Endothelial cell of hepatic sinusoid (primary cell): ENCODE data around the gene MYL6.

Source experiments
- in situ Hi-C: cut with HindIII; loops from 2 replicates; pipeline ENCODE4 v1.10.0; 2017; ENCODE audit warnings: low sequenced_read_pairs

The MYL6 gene

DNA sequence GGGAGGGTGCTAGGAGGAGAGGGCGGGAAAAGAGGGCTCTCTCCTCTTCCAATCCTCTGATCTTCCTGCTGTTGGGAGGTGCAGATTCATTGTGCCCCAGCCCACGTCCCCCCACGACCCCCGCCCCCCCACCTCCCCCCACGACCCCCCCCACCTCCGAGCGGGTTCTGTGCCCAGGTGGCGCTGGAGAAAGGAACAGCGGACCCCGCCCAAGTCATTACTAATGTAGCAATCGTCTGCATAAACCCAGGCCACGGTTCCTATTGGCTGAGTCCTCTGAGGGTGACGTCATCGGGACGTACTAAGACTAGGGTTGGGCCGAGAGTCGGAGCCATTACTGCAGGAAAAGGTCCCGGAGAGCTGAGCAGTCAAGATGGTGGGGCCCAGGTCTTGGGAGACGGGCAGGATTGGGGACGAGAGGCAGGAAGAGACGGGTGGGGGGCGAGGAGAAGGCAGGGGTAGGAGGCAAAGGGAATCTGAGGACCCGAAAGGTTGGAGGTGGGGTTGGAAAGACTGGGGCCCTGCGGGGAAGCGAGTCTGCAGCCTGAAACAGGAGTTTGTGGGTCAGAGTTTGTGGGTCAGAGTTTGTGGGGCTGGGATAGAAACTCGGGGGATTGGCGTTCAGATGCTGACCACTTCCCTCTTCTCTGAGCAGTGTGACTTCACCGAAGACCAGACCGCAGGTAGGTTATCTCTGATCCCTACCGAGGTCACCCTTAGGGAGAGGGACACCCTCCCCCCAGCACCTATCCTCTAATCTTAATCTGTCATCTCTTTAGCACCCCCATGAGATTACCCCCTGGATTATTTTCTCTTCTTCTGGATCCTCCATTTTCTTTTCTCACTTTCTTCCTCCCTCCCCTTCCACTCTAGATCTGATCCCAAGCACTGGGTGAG is at the start of gene MYL6:
Gene MYL6 (plus strand): TSS at position 331 of the 897 bp plus-strand sequence. CDS start 43 bp downstream, at position 374.
- in situ Hi-C loops = no loop called here

DNA sequence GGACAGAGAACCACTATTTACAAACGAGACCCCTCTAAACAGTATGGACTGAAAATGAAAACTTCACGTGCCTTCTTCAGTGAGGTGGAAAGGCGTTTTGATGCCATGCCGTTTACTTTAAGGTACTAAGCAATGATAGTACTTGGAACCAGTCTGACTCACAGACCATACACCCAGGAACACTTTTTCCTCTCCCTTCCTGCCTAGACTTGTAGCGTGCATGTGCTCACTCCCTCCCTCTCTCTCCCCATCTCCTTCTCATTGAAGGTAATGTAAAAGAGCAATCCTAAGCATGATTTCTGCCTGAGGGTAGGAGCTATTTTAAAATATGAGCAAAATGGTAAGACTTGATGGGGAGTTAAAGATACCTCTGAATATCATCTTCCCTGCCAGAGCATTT is 47.6 kb upstream of the MYL6 start:
- in situ Hi-C loops = no loop called here

DNA sequence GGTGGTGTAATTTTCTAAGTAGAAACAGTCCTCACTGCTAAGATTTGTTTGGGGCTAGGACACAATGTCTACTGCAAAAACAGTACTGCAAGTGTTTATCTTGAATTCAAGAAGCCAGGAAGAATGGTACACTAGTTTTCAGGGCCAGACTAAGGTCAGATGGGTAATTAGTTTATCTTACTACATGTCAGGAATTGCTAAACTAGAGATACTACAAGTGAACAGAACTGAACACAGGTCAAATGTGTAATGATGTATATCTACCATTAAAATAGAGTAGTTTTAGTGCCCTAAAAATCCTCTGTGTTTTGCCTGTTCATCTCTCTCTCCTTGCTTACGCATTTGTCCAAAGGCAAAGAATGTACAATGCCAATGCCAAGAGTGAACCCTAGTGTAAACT is 44.1 kb upstream of the MYL6 start:
- in situ Hi-C loops = no loop called here

DNA sequence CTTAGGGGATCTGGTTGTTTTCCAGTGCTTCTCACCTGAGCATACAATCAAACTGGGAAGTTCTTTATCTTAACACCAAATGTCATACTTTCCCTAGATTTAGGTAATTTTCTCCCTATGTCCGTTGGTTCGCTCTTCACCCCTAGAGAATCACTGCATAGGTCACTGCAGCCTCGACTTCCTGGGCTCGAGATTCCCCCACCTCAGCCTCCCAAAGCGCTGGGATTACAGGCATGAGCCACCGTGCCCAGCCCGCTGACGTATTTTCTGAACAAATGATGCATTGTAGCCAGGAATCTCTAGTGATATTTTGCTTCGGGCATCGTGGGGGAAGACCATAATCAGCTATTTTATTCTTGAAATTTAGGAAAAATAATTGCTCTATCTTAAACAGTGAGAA is 42.8 kb upstream of the MYL6 start:
- in situ Hi-C loops = loop anchor here (5.0 kb wide), 1 partner anchor 72 kb away; the partner anchor contains the start of gene SMARCC2

DNA sequence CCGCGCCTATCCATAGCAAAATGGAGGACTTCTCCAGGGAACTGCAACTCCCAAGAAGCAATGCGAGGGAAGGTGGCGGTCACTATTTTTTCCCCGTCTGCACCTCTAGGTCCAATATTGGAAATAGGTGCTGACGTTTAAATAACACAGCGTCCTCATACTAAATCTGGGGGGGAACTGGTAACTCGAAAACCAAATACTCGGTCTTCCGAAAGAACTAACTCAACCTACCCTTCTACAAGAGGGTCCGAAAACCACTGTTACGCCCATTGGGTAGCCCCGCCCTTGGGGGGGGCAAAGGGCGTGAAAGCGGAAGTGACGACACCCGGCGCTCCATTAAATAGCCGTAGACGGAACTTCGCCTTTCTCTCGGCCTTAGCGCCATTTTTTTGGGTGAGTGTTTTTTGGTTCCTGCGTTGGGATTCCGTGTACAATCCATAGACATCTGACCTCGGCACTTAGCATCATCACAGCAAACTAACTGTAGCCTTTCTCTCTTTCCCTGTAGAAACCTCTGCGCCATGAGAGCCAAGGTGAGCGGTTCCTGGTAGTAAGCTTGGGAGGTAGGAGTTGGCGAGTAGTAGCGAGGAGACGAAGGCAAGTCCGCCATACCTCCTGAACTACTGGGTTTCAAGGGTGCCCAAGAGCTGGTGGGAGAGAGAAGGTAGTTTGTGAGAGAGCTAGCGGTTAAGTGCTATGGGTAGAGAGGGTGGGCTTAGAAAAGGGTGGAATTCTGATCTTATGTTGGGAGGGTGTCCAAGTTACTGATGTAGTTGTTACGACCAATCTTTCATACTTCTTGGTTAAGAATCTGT is 41.7 kb upstream of the MYL6 start, which contains the start of gene RPL41:
Gene RPL41 (plus strand): TSS at position 367 of the 815 bp plus-strand sequence.
- in situ Hi-C loops = loop anchor here (5.0 kb wide), 1 partner anchor 71 kb away; the partner anchor contains the start of gene SMARCC2

DNA sequence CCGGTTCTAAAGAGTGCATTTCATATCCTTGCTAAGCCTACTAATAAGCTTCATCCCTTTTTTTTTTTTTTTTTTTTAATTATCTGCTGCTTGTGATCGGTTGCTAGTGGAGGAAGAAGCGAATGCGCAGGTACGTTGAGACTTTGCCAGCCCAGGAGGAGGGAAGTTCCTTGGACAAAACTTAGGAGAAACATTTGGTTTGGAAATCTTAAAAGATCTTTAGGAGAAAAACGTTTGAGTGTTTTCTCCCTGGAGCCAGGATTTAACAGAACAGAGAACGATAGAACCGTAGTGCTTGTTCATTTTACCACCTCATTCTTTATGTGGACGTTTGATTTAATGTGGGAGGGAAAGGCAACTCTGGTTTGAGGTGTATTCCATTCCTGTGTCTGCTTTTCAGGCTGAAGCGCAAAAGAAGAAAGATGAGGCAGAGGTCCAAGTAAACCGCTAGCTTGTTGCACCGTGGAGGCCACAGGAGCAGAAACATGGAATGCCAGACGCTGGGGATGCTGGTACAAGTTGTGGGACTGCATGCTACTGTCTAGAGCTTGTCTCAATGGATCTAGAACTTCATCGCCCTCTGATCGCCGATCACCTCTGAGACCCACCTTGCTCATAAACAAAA is 41.0 kb upstream of the MYL6 start:
- in situ Hi-C loops = loop anchor here (5.0 kb wide), 1 partner anchor 70 kb away; the partner anchor contains the start of gene SMARCC2

DNA sequence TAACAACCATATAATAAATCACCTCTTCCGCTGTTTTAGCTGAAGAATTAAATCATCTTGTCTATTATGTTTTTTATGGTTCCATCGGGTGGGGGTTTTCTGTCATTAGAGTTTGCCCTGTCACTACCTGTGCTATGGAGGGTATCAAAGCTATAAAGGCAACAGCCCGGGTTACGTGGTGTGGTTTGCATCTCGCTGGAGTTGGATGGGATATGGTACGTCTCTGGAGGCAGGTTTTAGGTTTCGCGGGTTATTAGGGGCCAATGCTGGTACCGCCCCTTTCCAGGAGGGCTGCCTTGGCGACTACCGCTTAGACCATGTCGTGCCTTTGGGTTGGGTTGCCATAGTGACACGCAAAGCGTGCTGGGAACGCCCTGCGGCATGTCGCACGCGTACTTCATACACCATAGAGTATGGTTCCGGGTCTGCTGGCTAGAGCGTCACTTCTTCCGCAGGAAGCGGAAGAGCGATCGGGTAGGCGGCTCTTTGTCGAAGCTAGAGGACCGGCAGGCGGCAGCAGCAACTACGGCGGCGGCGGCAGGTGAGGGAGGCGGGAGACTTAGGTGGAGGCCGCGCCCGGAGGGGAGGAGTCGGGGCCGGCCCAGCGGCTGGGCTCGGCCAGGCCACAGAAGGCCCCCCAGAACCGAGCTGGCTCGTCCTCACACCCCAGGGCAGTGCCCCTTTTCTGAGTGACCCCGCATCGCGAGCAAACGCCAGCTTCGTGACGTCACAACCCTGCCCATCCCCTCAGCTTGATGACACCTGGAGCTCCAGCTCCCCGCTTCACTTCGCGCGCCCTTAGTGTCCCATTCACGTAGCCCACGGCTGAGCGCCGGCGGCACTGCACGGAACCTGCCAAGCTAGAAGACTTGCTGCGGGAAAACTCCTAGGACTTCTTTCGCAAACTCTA is 40.1 kb upstream of the MYL6 start, which contains the start of gene ZC3H10:
Gene ZC3H10 (plus strand): TSS at position 489 of the 910 bp plus-strand sequence. CDS start 2,297 bp downstream, outside the sequence.
- in situ Hi-C loops = loop anchor here (5.0 kb wide), 1 partner anchor 69 kb away; the partner anchor contains the start of gene SMARCC2

DNA sequence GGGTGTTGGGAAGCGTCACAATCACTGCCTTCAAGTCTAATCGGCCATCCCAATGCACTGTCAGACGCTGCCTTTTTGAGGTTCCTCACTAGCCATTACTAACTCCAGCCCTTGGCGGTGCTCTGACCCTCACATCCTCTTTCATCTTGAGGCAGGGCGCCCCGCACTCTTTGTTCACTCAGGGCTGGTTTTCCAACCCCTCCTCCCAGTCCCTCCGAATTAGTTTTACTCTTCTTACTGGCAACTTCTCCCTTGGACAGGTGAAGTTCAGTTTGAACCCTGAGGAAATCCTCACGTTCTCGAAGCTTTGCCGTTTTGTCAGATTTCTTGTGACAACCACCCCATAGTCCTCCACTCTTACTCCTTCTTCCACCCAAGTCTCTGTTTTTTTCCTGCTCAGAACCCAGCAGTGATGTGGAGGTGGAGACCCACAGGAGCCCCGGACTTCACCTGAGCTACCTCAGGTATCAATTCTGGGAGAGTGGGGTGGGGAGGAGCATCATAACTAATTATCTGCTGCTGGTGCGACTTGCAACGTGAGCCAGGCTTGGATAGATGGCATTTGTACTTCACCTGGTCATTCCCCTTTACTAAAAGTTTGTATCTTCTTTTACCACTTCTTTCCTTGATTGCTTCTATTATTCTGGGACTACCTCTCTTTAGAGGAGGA is 39.3 kb upstream of the MYL6 start:
- in situ Hi-C loops = loop anchor here (5.0 kb wide), 1 partner anchor 68 kb away; the partner anchor contains the start of gene SMARCC2

DNA sequence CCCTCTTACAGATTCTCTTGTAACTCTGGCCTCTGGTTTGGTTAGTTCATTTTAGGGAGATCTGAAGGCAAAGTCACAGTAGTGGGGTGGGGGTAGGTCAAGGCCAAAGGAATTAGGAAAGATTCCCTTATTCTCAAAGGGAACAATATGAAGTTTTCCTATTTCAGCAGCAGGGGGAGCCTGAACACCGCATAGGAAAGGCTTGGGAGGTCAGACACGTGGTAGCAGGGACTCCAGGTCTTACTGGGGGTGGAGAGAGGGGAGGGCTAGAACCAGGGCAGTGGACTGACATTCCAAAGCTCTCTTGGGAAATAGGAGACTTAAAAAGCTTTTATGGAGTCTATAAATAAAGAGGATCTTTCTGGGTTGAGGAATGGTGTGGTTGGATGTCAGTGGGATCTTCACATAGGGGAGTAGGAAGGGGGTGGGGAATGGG is 38.8 kb upstream of the MYL6 start:
- in situ Hi-C loops = loop anchor here (5.0 kb wide), 1 partner anchor 68 kb away; the partner anchor contains the start of gene SMARCC2

DNA sequence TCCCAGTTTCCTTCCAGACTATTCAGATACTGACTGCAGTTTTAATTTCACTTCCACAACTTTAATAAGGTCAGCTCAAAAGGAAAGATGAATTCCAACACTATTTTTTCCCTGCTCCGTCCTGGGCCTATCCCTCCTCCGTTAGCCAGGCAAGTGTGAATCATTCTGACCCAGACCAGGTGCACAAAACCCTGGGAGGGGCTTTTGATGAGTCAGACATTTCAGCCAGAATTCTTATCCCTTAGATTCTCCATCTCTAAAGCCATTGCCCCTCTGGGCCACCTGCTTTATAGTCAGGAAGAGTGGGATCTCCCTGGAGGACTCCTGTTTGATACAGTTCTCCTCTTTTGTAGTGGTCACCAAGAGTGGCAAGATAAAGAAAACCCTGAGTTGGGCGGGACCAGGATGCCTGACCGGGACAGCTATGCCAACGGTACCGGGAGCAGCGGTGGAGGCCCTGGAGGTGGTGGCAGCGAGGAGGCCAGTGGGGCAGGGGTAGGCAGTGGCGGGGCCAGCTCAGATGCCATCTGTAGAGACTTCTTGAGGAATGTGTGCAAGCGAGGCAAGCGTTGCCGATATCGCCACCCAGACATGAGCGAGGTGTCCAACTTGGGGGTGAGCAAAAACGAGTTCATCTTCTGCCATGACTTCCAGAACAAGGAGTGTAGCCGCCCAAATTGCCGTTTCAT is 37.9 kb upstream of the MYL6 start:
- in situ Hi-C loops = no loop called here

DNA sequence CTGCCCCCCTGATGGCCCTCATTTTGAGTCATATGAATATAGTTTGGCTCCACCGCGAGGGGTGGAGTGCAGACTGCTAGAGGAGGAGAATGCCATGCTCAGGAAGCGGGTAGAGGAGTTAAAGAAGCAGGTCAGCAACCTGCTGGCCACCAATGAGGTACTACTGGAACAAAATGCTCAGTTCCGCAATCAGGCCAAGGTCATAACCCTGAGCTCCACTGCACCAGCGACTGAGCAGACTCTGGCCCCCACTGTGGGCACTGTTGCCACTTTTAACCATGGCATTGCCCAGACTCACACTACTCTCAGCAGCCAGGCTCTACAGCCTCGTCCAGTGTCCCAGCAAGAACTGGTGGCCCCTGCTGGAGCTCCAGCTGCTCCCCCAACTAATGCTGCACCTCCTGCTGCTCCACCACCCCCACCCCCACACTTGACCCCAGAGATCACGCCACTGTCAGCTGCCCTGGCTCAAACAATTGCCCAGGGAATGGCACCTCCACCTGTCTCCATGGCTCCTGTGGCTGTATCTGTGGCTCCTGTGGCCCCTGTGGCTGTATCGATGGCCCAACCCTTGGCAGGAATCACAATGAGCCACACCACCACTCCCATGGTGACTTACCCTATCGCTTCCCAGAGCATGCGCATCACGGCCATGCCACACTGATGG is 36.8 kb upstream of the MYL6 start:
- in situ Hi-C loops = no loop called here

DNA sequence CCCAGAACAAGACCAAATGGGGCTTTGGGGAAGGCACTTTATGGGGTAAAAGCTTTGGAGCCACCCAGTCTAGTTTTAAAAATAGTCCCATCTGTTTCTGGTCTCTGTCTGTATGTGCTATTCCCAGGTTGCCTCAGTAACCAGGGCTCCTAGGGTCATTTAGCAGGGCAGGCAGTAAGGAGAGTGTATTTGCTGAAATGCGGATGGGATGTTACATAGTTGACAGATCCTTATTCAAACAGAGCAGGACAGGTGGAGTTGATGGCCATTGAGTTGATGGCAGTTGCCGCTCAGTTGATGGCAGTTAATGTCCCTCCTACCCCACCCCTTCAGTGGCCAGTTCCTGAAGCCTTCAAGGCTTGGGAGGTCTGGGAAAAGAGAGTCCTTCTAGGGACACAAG is 35.5 kb upstream of the MYL6 start:
- in situ Hi-C loops = no loop called here

DNA sequence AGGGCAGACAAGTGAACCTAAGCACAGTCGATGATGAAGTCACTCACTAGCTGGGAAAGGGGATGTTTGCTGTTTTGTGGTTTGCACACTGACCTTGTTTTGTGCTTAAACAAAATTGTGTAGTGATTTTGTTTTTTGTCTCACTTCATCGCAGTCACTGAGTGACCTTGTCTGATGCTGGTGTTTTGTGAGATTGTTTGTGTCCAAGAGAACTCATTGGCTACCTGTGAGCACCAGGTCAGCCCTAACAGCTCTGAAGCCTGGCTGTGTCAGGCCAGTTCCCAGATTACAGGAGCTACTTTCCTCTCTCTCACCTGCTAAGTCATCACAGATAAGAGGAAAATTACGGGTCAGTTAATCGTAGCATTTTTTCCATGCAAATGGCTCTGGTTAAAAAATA is 34.0 kb upstream of the MYL6 start:
- in situ Hi-C loops = no loop called here

DNA sequence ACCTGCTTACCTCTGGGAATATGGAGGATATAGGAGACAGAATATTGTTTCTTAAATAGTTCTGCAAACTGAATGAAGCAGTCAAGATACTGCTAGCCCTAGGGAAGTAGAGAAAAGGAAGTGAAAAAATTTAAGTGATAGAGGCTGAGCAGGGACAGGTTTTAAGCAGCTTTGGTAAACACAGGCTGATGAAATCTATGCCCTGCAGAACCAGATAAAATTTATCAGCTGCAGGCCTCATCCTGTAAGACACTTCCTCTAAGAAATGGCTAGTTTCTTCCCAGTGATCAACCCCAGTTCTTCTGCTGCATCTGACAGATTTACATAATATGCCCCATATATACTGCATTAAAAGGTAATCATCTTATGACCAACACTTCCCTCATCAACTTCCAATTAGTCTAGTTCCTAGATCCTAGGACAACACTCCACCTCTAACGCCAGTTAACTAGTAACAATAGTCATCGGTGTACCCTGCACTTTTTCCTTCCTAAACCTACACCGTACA is 31.4 kb upstream of the MYL6 start:
- in situ Hi-C loops = no loop called here

DNA sequence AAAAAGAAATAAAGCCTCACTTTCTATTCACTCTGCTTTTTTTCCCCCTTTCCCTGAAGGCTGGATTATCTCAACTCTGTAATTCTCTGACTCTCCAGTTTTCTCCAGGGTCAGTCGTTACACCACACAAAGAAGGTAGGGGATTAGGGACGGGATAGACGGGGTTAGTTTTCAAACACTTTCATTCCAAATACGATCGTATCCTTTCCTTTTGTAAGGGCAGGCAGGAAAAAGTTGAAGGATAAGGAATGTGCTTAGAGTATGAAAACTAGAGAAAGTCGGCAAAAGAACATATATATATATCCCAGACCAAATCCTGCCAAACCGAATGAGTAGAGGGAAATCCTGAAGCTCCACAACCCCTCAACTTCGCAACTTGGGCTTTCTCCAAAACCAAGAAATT is 30.7 kb upstream of the MYL6 start:
- in situ Hi-C loops = no loop called here

DNA sequence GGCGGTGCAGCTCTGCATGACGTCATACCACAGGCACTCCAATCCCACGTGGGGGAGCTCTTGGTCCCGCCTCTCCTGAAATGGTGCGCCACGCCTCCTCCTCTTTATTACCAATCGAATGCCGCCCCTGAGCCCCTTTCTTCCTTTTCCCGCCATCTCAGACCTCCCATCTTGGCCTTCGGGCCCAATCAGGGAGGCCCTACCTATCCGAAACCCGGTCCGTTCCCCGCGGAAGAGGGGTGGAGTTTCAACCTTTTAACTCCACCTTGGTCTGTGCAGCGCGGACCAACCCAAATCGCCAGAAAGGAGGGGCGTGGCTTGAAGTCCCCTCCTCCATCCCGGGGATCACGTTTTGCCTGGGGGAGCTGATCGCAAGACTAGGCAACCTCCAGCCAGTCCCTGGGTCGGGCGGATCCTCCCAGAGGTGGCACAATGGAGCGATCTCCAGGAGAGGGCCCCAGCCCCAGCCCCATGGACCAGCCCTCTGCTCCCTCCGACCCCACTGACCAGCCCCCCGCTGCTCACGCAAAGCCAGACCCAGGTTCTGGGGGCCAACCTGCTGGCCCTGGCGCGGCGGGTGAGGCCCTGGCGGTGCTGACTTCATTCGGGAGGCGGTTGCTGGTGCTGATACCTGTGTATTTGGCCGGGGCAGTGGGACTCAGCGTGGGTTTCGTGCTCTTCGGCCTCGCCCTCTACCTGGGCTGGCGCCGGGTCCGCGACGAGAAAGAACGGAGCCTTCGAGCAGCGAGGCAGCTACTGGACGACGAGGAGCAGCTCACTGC is 30.1 kb upstream of the MYL6 start, which contains the start of gene ESYT1:
Gene ESYT1 (plus strand): TSS at position 380 of the 782 bp plus-strand sequence. CDS start 53 bp downstream, at position 433.
- in situ Hi-C loops = no loop called here
